CD4-positive, alpha-beta T cell treated with Interleukin-10 for 1 hour (primary cell): ENCODE data around the gene GTPBP6.

ENCODE experiments used
- DNase-seq: peaks from one replicate; pipeline ENCODE4 v3.0.0-alpha.2; 2020

GTPBP6 gene

GRCh38 chrX:318739-319578, at the start of gene GTPBP6:
GTPBP6 (minus strand) TSS chrX:318796; CDS start chrX:318787, 9 bp downstream.
- DNase-seq = peak; percentile 100

GRCh38 chrX:367866-368265, 49.3 kb upstream of the GTPBP6 start:
- no peak for DNase-seq

- DNase-seq = no peak
Observed at GRCh38 chrX:367349-367748, 48.8 kb upstream of the GTPBP6 start.

- DNase-seq = no peak
Observed at GRCh38 chrX:363621-364375, 45.2 kb upstream of the GTPBP6 start.

GRCh38 chrX:362937-363620, 44.5 kb upstream of the GTPBP6 start:
- no peak for DNase-seq

GRCh38 chrX:362351-362750, 43.8 kb upstream of the GTPBP6 start:
- DNase-seq = no peak

GRCh38 chrX:361231-362145, 42.9 kb upstream of the GTPBP6 start:
- DNase-seq = no peak

GRCh38 chrX:360496-361150, 42.0 kb upstream of the GTPBP6 start:
- no peak for DNase-seq

- DNase-seq = no peak
Observed at GRCh38 chrX:358651-359143, 40.1 kb upstream of the GTPBP6 start.

- DNase-seq = peak; percentile 63
Observed at GRCh38 chrX:357693-358471, 39.3 kb upstream of the GTPBP6 start.

GRCh38 chrX:357035-357692, 38.6 kb upstream of the GTPBP6 start:
- no peak for DNase-seq

- DNase-seq = no peak
Observed at GRCh38 chrX:356385-357034, 37.9 kb upstream of the GTPBP6 start.

GRCh38 chrX:355329-356050, 36.9 kb upstream of the GTPBP6 start:
- DNase-seq = no peak

GRCh38 chrX:353566-354535, 35.3 kb upstream of the GTPBP6 start:
- no peak for DNase-seq

GRCh38 chrX:352582-353314, 34.2 kb upstream of the GTPBP6 start:
- DNase-seq = no peak

- no peak for DNase-seq
Observed at GRCh38 chrX:352181-352580, 33.6 kb upstream of the GTPBP6 start.

GRCh38 chrX:351736-352135, 33.1 kb upstream of the GTPBP6 start:
- no peak for DNase-seq
